Muscle of arm (tissue), 12 donors: ENCODE results near the gene LARGE1. TPM values are rescaled to one million over a fixed set of nuclear protein-coding genes. Genes with fewer than 3 reads are reported as not detected.
"Not testable (repeated sequence)": the region's sequence is repeated elsewhere in the genome, so short reads cannot be mapped to it uniquely, and the experiment has no call there.

Experiments used
- DNase-seq: peaks from one replicate; pipeline ENCODE4 v3.0.0-alpha.2; 2013
- polyA plus RNA-seq, 12 donors: library from polyadenylated mRNA; unstranded; fragments of 120-200 nt; gene quantifications; one replicate each; pipeline ENCODE4 v1.2.1, GENCODE V29; 2013; ENCODE audit not compliant: insufficient read length in 12 of 12

Gene LARGE1
- polyA plus RNA-seq, 12 donors = 9.2 to 14.1 (median 10.9) TPM; not detected in 1

DNA sequence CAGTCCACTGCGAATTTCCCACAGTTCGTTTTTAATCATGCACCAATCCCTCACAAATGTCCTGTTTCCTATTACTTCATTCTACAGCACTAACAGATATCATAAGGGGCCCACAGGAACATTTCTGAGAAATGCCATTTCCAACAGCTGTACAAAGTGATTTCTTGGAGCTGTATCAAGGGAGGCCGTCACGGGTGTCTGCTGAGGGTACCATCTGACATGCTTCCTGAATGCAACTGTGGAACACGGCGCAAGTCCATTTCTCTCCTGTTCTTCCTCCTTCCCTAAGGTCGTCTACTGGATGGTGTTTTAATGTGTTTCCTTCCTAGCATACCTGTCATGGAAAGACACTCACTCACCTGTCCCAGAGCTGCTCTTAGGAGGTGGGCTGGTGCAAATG lies 320.7 kb downstream of the LARGE1 start:
- DNase-seq = no peak

DNA sequence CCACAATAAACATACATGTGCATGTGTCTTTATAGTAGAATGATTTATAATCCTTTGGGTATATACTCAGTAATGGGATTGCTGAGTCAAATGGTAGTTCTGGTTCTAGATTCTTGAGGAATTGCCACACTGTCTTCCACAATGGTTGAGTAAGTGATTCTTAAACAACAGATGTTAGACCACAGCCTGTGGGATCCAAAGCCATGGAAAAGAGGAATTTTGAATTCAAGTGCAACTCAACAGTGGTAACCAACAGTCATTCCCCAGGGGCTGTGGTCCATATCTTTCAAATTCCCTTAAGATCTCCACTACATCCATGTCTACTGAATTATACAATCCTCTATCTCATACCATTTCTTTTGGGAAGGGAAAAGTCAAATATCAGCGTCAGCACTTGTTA lies 321.5 kb downstream of the LARGE1 start:
- DNase-seq = no peak

DNA sequence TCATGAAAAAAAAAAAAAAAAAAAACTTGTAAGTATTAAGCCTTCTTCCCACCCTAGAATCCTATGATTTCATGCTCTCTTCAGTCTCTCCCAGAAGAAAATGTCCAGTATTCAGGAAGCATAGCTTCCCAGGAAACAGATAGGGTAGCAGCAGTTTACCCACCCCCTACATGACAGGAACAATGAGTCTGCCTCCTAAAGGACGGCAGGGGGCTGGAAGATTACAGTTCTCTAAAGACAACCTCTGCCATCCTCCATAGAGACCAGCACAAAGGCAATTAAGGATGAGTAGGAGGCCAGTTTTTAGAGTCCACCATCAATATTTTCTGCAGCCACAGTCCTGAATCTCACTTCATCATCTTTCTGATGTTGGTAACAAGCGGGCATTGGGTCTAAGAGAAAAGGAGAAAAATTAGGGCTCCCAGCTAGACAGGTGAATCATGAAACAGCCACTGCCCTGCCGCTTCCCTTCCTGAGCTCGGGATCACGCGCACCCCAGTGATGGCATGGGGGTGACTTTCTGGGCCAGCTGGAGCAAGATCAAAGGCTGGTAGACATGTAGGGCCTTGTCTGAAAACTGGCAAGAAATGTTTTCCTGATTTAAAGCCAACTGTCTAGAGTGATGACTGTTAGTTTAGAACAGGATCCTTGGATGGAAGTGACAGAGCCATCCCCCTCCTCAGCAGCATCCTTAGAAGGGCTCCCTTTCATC lies 322.8 kb downstream of the LARGE1 start:
- DNase-seq = no peak

DNA sequence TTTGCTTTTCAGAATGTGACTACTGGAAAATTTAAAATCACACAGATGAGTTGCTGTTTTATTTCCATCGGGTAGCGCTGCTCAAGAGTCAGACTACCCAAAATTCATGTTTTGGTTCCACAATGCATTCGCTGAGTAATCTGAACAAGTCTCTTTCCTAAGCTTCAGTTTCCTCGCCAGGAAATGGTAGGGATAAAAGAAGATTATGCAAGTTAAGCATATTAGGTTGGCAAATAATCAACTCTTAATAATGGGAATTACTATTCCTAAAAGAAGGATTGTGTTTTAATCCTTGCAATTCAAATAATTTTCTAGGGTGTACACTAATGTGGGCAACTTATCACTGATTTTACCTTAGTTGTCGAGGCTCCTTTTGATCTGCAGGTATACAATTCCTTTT lies 326.5 kb downstream of the LARGE1 start:
- DNase-seq = no peak

DNA sequence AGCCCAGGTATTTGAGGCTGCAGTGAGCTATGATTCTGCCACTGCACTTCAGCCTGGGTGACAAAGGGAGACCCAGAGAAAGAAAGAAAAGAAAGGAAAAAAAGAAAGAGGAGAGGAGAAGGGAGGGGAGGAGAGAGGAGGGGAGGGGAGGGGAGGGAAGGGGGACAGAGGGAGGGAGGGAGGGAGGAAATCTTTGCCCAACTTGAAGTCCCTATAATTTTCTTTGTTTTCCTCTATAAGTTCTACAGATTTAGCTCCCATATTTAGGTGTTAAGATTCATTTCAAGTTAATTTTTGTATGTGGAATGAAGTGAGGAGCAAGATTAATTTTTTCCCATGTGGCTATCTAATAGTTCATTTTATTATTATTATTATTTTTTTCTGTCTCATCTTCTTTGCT lies 328.3 kb downstream of the LARGE1 start:
- no peak for DNase-seq

DNA sequence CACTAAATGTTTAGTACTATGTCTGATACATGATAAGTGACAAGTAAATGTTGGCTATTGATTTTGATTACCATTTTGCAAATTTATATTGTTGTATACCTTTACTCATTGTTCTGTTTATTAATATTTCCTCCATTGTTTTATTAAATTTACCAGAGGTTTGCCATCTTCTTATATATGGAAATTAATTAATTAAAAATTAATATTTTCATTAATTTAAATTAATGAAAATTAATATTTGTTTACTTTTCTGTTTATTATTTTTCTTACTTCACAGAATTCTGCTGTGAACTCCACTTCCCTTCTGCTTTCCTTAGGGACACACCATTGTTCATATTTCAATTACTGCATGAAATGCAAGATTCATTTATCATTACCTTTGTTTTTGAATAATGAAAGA lies 331.0 kb downstream of the LARGE1 start:
- no peak for DNase-seq

DNA sequence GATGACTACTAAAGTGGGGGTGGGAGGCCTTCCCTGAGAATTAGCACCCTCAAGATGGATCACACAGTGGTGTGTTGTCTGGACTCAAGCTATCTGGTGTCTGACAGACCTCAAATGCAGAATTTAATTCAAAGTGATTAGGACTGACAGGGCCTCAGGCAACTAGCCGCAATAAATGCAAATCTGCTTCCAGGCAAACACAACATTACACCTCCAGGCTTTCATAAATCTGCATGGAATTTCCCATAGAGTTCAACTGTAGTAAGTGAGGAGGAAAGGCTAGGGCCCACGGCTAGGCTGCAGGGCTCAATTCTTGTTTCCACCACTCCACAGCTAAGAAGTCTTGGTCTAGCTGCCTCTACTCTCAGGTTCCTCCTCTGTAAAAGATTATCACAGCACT lies 331.4 kb downstream of the LARGE1 start:
- DNase-seq = no peak

DNA sequence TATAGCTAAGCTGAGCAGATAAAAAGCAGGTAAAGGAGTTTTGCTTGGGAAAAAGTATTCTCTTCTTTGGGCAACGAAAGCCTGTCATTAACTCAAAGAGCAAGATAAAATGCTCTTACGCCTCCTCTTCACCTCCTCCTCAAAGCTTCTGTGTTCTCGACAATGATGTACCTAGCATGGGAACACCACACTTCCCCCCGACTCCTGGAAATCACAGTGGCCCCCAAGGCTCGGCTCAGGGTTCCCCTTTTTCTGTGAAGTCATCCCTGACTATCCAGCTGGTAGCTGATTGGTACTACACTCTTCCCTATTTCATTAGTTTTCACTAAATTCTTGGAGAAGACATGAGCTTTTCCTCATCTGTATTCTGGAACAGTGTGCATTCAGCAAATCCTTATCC lies 336.1 kb downstream of the LARGE1 start:
- no peak for DNase-seq

DNA sequence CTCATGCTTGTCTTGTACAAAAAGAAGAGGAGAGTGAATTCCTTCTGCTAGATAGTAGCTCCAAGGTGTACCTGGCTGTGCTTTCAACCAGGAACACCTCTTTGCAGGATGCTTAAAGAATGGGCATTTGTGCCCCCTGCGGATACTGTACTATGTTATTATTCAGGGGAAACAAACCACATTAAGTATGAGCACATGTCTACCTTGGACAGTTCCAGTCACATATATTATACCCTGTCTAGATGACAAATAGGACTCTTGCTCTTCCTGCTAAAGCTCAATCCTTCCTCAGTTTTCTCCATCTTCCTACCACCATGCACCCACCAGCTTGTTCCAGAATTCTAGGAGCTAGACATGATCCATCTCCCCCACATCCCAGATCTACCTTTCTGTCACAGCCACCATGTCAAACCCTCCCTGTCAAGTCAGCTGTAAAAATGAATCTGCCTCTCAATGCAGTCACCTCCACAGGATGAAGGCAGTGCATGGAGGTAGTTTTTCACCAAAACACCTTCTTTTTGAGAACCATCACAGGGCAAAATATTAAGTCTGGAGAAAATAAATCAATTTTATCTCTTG lies 337.4 kb downstream of the LARGE1 start:
- DNase-seq = no peak

DNA sequence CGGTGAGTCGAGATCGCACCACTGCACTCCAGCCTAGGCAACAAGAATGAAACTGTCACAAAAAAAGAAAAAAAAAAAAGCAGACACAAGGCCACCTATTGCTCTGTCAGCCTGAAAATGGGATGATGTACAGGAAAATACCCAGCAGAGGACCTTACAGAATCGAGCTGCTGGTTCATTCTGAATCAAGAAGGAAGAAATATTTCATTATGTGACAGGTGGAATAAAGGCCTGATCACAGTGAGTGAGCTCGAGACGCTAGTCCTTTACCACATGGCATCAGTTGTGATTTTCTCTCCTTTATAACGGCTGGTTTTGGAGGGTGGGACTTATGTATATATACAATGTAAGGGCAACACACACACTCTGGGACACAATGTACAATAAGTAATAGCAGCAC lies 340.0 kb downstream of the LARGE1 start:
- no peak for DNase-seq

DNA sequence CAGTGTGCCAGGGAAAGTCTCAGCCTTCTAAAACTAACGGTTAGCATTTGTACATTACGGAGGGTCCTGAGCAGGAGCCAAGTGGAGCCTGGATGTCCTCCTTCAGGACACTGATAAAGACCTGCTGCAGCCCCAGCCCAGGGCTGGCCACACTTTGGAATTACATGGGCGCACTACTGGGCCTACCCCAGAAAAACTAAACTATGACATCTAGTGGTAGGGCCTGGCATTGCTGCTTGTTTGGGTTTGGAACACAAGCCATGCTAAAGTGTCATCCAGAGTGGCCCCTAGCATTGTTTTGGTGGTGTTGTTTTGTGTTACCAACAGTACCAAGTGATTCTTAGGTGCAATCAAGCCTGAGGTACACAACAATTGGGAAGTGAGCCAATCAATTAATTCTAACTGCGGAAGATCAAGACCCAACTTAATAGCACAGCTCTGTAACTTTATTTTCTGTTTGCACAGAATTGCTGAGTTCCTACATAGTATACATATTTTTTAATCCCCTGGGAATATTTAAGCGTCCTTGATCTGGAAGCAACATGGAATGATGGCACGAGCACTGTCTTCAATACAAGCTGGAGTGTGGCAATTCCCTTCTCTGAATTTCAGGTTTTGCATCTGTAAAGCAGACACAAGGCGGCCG lies 340.7 kb downstream of the LARGE1 start:
- peak; percentile 23 for DNase-seq

DNA sequence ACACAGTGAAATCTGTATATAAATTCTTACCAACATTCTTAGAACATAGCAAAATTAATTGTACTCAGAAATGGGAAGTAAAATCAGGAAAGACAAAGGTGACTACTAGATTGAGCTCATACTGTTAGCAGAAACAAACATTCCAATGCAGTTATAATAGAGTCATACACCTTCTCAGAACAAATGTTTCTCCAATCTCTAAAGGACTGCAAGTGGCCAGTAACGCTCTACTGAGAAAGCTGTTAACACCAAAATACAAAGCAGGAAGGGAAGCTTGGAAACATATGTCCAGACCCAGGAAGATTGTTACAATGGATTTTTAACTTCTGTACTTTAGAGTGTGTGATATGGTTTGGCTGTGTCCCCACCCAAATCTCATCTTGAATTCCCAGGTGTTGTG lies 341.5 kb downstream of the LARGE1 start:
- DNase-seq = no peak

DNA sequence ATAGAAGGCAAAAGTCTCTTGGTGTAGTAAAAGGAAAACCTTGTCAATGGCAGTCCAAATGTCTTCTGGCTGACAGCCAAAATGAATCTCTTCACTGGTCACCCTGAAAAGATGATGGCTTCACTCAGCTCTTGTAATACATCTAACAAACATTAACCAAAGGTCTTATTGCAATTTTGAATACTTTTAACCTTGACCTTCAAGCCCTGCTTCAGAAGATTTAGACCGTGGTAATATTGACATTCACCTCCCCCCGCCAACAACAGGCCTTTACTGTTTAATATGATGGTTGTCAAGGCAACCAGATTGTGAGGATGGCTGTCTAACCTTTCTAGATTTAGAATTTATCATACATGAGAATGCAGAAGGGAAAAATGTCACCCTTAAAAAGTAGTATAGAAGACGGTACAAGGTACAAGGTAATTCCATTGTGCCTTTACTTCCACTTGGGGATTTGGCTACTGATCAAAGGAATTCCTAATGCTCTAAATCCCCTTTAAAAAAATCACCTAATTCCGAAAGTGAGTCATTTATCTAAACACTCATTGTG lies 342.3 kb downstream of the LARGE1 start:
- DNase-seq = no peak

DNA sequence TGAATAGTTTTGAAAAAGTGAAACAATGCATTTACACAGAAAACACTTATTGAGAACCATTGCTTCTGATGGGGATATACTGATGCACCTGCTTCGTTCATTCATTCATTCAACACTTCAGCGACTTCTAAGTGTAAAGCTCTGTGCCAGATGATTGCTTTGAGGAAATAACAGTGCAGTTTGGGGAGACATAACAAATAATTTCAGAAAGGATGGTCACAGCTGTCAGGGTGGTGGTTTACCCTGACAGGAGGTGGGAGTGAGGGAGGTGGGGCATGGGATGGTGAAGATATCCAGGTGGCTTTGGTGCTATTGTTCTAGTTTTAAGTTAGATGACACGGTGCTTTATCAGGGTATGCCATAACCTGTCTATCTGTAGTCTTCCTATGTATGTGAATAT lies 344.1 kb downstream of the LARGE1 start:
- DNase-seq = no peak

DNA sequence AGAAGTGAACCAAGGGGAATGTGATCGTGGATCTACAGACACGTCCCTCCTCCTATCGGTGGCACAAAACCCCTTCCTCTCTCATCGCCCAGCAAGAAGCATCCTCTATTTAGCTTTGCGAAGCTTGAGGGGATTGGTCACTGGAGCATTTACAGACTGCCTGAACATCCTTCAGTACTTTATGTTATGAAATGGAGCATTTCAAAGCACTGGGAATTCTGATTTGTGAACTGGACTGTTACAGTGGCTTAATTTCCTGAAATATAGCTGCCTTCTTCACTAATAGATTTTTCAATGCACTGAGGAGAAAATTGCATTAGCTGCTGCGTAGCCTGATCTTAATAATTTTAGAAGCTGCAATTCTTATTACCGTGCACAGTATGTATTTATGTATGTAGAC lies 344.5 kb downstream of the LARGE1 start:
- no peak for DNase-seq

DNA sequence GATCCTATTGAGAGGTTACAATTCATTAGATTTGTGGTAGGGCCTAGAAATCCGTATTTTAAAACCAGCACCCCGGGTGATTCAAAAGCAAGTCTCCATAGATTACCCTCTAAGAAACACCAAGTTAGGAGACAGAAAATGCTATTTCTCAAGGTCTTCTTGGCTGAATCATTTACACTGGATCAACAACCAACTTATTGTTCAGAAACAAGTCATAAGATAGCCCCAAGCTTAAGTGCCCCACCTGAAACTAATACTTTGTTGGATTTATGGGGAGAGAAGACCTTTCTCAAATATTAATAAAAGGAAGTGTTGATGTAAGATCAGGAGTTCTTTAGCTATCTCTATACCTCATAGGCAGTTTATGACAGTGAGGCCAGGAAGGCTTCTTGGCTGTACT lies 345.2 kb downstream of the LARGE1 start:
- DNase-seq = no peak

DNA sequence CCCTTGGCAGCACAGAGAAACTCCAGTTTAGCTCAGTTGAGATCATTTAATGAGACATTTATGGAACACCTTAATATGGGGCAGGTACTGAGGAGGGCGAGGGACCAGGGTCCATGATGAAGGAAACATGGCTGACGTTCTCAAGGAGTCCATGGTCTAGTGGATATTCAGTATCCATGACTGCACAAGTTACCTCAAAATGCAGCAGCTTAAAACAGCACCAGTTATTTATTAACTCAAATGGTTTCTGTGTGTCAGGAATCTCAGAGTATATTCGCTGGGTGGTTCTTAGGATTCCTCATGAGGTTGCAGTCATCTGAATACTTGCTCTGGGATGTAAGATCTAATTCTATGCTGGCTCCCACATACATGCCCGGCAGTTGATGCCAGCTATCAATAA lies 346.8 kb downstream of the LARGE1 start:
- no peak for DNase-seq

DNA sequence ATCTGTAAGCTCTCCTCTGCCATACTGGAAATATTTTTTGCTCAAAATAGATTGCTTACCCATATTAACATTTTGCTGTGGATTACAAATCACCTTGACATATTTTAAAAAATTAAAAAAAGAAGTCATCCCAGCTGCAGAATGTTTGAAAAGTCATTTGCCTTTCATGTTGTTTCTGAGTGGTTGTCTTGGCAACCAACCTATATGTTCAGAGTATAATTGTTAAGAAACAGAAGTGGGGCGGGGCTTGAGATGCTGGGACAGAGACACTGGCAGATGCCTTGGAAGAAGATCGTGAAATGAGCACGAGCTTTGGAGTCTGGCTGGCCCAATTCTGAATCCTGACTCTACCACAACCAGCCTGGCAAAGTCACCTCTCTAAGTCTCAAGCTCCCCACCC lies 348.2 kb downstream of the LARGE1 start:
- no peak for DNase-seq

DNA sequence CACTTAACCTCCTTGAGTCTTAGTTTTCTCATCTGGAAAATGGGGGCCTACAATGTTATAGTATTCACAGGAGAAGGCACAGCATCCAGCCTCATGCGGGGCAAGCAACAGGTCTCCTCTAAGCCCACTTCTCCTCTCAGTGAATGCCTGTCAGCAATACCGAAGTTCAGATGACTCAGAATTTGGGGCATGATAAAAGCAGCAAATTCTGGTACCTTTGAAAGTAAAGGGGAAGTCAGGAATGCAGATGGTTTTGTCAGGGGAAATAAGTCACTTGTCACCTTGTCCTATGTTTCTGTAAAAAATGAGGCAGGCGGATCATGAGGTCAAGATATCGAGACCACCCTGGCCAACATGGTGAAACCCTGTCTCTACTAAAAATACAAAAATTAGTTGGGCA lies 350.2 kb downstream of the LARGE1 start:
- no peak for DNase-seq

DNA sequence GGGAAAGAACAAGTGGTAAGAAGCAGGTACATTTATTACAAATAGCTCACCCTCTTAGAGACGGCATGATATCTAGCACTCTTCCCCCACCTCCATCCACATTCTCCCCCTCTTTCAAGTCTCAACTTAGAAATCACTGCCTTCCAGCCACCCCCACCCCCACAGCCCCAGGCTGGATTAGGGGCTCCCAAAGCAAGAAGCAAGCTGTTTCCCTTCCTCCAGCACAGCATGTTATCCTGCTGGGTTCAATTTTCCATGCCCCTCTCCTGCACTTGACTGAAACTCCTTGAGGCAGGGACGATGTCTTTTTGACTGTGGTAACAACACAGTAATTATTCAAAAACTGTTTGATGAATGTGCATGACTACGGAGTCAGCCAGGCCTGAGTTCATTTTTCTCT lies 350.7 kb downstream of the LARGE1 start:
- no peak for DNase-seq

DNA sequence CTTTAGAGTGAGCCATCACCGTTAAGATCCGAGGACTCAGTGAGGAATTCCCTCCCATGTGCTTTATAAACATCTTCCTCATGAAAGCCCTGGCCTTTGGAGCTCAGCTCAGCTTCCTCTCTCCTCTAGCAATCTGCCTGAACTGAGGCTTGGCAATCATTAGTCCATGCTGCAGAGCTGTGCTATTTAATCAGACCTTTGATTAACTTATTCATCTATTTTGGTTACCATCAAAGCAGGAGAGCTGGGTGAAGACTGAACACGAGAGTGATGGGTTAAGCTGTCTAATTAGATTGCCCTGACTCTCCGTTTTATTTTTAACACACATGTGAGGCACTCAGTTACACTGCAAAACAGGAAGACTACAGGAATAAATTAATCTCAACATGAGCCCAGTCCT lies 351.3 kb downstream of the LARGE1 start:
- DNase-seq = no peak

DNA sequence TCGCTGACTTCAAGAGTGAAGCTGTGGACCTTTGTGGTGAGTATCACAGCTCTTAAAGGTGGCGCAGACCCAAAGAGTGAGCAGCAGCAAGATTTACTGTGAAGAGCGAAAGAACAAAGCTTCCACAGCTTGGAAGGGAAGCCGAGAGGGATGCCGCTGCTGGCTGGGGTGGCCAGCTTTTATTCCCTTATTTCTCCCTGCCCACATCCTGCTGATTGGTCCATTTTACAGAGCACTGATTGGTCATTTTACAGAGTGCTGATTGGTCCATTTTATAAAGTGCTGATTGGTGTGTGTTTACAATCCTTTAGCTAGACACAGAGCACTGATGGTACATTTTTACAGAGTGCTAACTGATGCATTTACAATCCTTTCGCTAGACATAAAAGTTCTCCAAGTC lies 353.8 kb downstream of the LARGE1 start:
- DNase-seq = not testable (repeated sequence)

DNA sequence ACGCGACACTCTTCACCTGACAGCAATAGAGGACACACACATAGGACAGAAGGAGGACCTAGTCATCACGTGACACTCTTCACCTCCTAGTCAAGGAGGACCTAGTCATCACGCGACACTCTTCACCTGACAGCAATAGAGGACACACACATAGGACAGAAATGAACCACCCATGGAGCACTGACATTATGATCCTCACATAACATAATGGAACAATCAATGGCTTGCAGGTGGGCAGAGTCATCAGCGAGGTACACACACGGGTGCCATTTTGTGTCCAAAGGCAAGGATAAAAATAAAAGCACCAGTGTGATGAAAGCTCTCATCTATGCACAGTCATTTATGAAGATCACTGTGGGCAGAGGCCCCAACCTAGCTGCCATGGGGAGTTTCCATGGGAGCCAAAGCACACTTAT lies 354.7 kb downstream of the LARGE1 start:
- no peak for DNase-seq
